ENCODE measurements around the gene TAAR2.

DNA sequence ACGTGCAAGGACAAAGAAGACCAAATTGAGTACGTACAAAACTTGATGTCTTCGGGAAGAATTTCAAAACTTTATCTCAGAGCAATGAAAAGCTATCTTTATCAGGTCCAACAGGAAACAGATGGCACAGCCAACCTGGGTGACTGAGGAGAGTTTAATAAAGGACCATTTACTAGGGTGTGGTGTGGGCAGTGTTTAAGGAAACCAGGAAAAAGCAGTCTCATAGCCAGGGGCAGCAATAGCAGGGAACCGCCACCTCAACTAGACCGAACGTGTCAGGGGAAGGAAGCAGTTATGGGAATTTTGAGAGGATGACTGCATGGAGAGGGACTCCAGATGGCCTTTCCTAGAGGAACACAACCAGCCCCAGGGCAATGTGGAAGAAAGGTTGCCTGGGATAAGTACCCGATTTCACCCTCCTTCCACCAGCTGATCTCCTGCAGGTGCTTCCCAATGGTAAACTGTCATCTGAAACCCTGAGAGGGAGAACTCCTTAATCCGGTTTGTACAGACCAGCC, 19.4 kb downstream of the TAAR2 start:
- TF ChIP-seq, protein P1, sequence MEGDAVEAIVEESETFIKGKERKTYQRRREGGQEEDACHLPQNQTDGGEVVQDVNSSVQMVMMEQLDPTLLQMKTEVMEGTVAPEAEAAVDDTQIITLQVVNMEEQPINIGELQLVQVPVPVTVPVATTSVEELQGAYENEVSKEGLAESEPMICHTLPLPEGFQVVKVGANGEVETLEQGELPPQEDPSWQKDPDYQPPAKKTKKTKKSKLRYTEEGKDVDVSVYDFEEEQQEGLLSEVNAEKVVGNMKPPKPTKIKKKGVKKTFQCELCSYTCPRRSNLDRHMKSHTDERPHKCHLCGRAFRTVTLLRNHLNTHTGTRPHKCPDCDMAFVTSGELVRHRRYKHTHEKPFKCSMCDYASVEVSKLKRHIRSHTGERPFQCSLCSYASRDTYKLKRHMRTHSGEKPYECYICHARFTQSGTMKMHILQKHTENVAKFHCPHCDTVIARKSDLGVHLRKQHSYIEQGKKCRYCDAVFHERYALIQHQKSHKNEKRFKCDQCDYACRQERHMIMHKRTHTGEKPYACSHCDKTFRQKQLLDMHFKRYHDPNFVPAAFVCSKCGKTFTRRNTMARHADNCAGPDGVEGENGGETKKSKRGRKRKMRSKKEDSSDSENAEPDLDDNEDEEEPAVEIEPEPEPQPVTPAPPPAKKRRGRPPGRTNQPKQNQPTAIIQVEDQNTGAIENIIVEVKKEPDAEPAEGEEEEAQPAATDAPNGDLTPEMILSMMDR (IDR thresholded peaks at IDR 0.05), result no peak
- TF ChIP-seq POLR2A (IDR thresholded peaks at IDR 0.05), result no peak
